ENCODE measurements around the gene LY86.
A peak's percentile ranks its signal among the peaks of the same experiment; 100 is the strongest.

Gene LY86

GRCh38 chr6:6683969-6684833 lies 95.7 kb downstream of the LY86 start:
- no peaks in the 10 kb centered on the region for H3K9me3 ChIP-seq (ENCODE audit: control extremely low read depth in 1 of 5, control insufficient read depth in 4 of 5, insufficient read depth in 2 of 5, low read depth in 1 of 5, low read length in 4 of 5)
- POLR2A ChIA-PET, result no interaction called here
- H3K27me3 ChIP-seq (replicated peaks in 2 of 5; ENCODE audit: control insufficient read depth in 4 of 5, insufficient read depth in 5 of 5, low read length in 4 of 5), result no peaks in the 10 kb centered on the region
- no peak overlapping the region for H3K4me3 ChIP-seq (ENCODE audit: control insufficient read depth in 1 of 7, extremely low read depth in 1 of 7, insufficient read depth in 4 of 7, low read depth in 2 of 7, low read length in 6 of 7)
- 79% methylated on average over 10 of the region's 13 CpGs for WGBS (ENCODE audit: insufficient coverage)
- H3K36me3 ChIP-seq (ENCODE audit: control insufficient read depth in 4 of 4, insufficient read depth in 4 of 4, low read length in 3 of 4), result no peaks in the 10 kb centered on the region
- peak; percentile 72 to 93 (median 86) for DNase-seq
- H3K27ac ChIP-seq (ENCODE audit: insufficient read depth in 1 of 2, low read depth in 1 of 2, low read length in 2 of 2, poor library complexity in 1 of 2, severe bottlenecking in 2 of 2), result no peak overlapping the region
- peaks cover 5 to 96% (median 50%) of the 10 kb centered on the region in 4 experiments for H3K4me1 ChIP-seq (ENCODE audit: control extremely low read depth in 1 of 4, control insufficient read depth in 4 of 4, insufficient read depth in 4 of 4, low read length in 3 of 4)
- CTCF ChIA-PET, result interaction anchor here (0.9 to 1.2 kb wide), 5 partner anchors 10 to 39 kb away, joined by 3 read pairs; no protein-coding TSS in a partner anchor

- H3K27ac ChIP-seq (ENCODE audit: insufficient read depth in 1 of 2, low read depth in 1 of 2, low read length in 2 of 2, poor library complexity in 1 of 2, severe bottlenecking in 2 of 2), result no peak overlapping the region
- H3K36me3 ChIP-seq (ENCODE audit: control insufficient read depth in 4 of 4, insufficient read depth in 4 of 4, low read length in 3 of 4), result no peaks in the 10 kb centered on the region
- peak overlapping the region in 1 of 7 experiments; percentile 6 for H3K4me3 ChIP-seq (ENCODE audit: control insufficient read depth in 1 of 7, extremely low read depth in 1 of 7, insufficient read depth in 4 of 7, low read depth in 2 of 7, low read length in 6 of 7)
- H3K9me3 ChIP-seq (ENCODE audit: control extremely low read depth in 1 of 5, control insufficient read depth in 4 of 5, insufficient read depth in 2 of 5, low read depth in 1 of 5, low read length in 4 of 5), result no peaks in the 10 kb centered on the region
- peaks cover 5 to 93% (median 49%) of the 10 kb centered on the region in 4 experiments for H3K4me1 ChIP-seq (ENCODE audit: control extremely low read depth in 1 of 4, control insufficient read depth in 4 of 4, insufficient read depth in 4 of 4, low read length in 3 of 4)
- H3K27me3 ChIP-seq (replicated peaks in 2 of 5; ENCODE audit: control insufficient read depth in 4 of 5, insufficient read depth in 5 of 5, low read length in 4 of 5), result no peaks in the 10 kb centered on the region
- ChIA-PET POLR2A (no interaction called here), CTCF (interaction anchor here (1.1 to 1.8 kb wide), 2 partner anchors 9 to 11 kb away, joined by 3 to 4 read pairs; no protein-coding TSS in a partner anchor)
- no peak for DNase-seq
- 93% methylated on average over 9 of the region's 12 CpGs for WGBS (ENCODE audit: insufficient coverage)
These were observed 96.9 kb downstream of the LY86 start for GRCh38 chr6:6685249-6686040.

GRCh38 chr6:6686176-6686575 lies 97.7 kb downstream of the LY86 start:
- peaks cover 0 to 7% (median 2%) of the 10 kb centered on the region in 5 experiments for H3K9me3 ChIP-seq (ENCODE audit: control extremely low read depth in 1 of 5, control insufficient read depth in 4 of 5, insufficient read depth in 2 of 5, low read depth in 1 of 5, low read length in 4 of 5)
- ChIA-PET POLR2A (no interaction called here), CTCF (interaction anchor here (1.8 kb wide), 1 partner anchor 10 kb away, joined by 4 read pairs; no protein-coding TSS in a partner anchor)
- H3K27ac ChIP-seq (ENCODE audit: insufficient read depth in 1 of 2, low read depth in 1 of 2, low read length in 2 of 2, poor library complexity in 1 of 2, severe bottlenecking in 2 of 2), result peak overlapping the region in 1 of 2 experiments; percentile 71
- H3K27me3 ChIP-seq (replicated peaks in 2 of 5; ENCODE audit: control insufficient read depth in 4 of 5, insufficient read depth in 5 of 5, low read length in 4 of 5), result no peaks in the 10 kb centered on the region
- peaks cover 3 to 85% (median 46%) of the 10 kb centered on the region in 4 experiments for H3K4me1 ChIP-seq (ENCODE audit: control extremely low read depth in 1 of 4, control insufficient read depth in 4 of 4, insufficient read depth in 4 of 4, low read length in 3 of 4)
- DNase-seq, result no peak
- no peaks in the 10 kb centered on the region for H3K36me3 ChIP-seq (ENCODE audit: control insufficient read depth in 4 of 4, insufficient read depth in 4 of 4, low read length in 3 of 4)
- WGBS (ENCODE audit: insufficient coverage), result 97% methylated on average over 4 of the region's 7 CpGs
- H3K4me3 ChIP-seq (ENCODE audit: control insufficient read depth in 1 of 7, extremely low read depth in 1 of 7, insufficient read depth in 4 of 7, low read depth in 2 of 7, low read length in 6 of 7), result no peak overlapping the region

- Histone ChIP-seq H3K4me1 (ENCODE audit: control extremely low read depth in 1 of 4, control insufficient read depth in 4 of 4, insufficient read depth in 4 of 4, low read length in 3 of 4) (peaks cover 1 to 77% (median 40%) of the 10 kb centered on the region in 4 experiments), H3K4me3 (ENCODE audit: control insufficient read depth in 1 of 7, extremely low read depth in 1 of 7, insufficient read depth in 4 of 7, low read depth in 2 of 7, low read length in 6 of 7) (peak overlapping the region in 3 of 7 experiments; percentile 23 to 39 (median 37)), H3K36me3 (ENCODE audit: control insufficient read depth in 4 of 4, insufficient read depth in 4 of 4, low read length in 3 of 4) (no peaks in the 10 kb centered on the region), H3K27me3 (replicated peaks in 2 of 5; ENCODE audit: control insufficient read depth in 4 of 5, insufficient read depth in 5 of 5, low read length in 4 of 5) (no peaks in the 10 kb centered on the region), H3K27ac (ENCODE audit: insufficient read depth in 1 of 2, low read depth in 1 of 2, low read length in 2 of 2, poor library complexity in 1 of 2, severe bottlenecking in 2 of 2) (peak overlapping the region in 1 of 2 experiments; percentile 71), H3K9me3 (ENCODE audit: control extremely low read depth in 1 of 5, control insufficient read depth in 4 of 5, insufficient read depth in 2 of 5, low read depth in 1 of 5, low read length in 4 of 5) (peaks cover 0 to 14% (median 10%) of the 10 kb centered on the region in 5 experiments)
- peak in 2 of 3 donors; percentile 38 to 49 for DNase-seq
- ChIA-PET CTCF (interaction anchor here (1.8 kb wide), 1 partner anchor 9 kb away, joined by 4 read pairs; no protein-coding TSS in a partner anchor), POLR2A (no interaction called here)
- WGBS (ENCODE audit: insufficient coverage), result 76% methylated on average over 16 of the region's 26 CpGs
These were observed 98.5 kb downstream of the LY86 start for GRCh38 chr6:6686748-6687601.

GRCh38 chr6:6688283-6688682 lies 99.8 kb downstream of the LY86 start:
- no peaks in the 10 kb centered on the region for H3K27me3 ChIP-seq (replicated peaks in 2 of 5; ENCODE audit: control insufficient read depth in 4 of 5, insufficient read depth in 5 of 5, low read length in 4 of 5)
- H3K27ac ChIP-seq (ENCODE audit: insufficient read depth in 1 of 2, low read depth in 1 of 2, low read length in 2 of 2, poor library complexity in 1 of 2, severe bottlenecking in 2 of 2), result no peak overlapping the region
- WGBS (ENCODE audit: insufficient coverage), result no CpG with 5 or more reads among the region's 1 CpG
- no peak overlapping the region for H3K4me3 ChIP-seq (ENCODE audit: control insufficient read depth in 1 of 7, extremely low read depth in 1 of 7, insufficient read depth in 4 of 7, low read depth in 2 of 7, low read length in 6 of 7)
- H3K4me1 ChIP-seq (ENCODE audit: control extremely low read depth in 1 of 4, control insufficient read depth in 4 of 4, insufficient read depth in 4 of 4, low read length in 3 of 4), result peaks cover 1 to 67% (median 31%) of the 10 kb centered on the region in 4 experiments
- DNase-seq, result peak in 1 of 3 donors; percentile 21
- ChIA-PET POLR2A (no interaction called here), CTCF (no interaction called here)
- H3K36me3 ChIP-seq (ENCODE audit: control insufficient read depth in 4 of 4, insufficient read depth in 4 of 4, low read length in 3 of 4), result no peaks in the 10 kb centered on the region
- H3K9me3 ChIP-seq (ENCODE audit: control extremely low read depth in 1 of 5, control insufficient read depth in 4 of 5, insufficient read depth in 2 of 5, low read depth in 1 of 5, low read length in 4 of 5), result peaks cover 0 to 16% (median 12%) of the 10 kb centered on the region in 5 experiments

- POLR2A ChIA-PET, result no interaction called here
- Histone ChIP-seq H3K4me3 (ENCODE audit: control insufficient read depth in 1 of 7, extremely low read depth in 1 of 7, insufficient read depth in 4 of 7, low read depth in 2 of 7, low read length in 6 of 7) (no peak overlapping the region), H3K27me3 (replicated peaks in 2 of 5; ENCODE audit: control insufficient read depth in 4 of 5, insufficient read depth in 5 of 5, low read length in 4 of 5) (no peaks in the 10 kb centered on the region), H3K4me1 (ENCODE audit: control extremely low read depth in 1 of 4, control insufficient read depth in 4 of 4, insufficient read depth in 4 of 4, low read length in 3 of 4) (peaks cover 0 to 60% (median 29%) of the 10 kb centered on the region in 4 experiments), H3K27ac (ENCODE audit: insufficient read depth in 1 of 2, low read depth in 1 of 2, low read length in 2 of 2, poor library complexity in 1 of 2, severe bottlenecking in 2 of 2) (no peak overlapping the region), H3K36me3 (ENCODE audit: control insufficient read depth in 4 of 4, insufficient read depth in 4 of 4, low read length in 3 of 4) (no peaks in the 10 kb centered on the region), H3K9me3 (ENCODE audit: control extremely low read depth in 1 of 5, control insufficient read depth in 4 of 5, insufficient read depth in 2 of 5, low read depth in 1 of 5, low read length in 4 of 5) (peaks cover 0 to 16% (median 12%) of the 10 kb centered on the region in 5 experiments)
- no peak for DNase-seq
- no CpG with 5 or more reads among the region's 1 CpG for WGBS (ENCODE audit: insufficient coverage)
- CTCF ChIA-PET, result no interaction called here
These were observed 100.4 kb downstream of the LY86 start for GRCh38 chr6:6688951-6689350.

Measured in common myeloid progenitor, CD34-positive (primary cell).